ENCODE data around the gene HAGH.
A peak's percentile ranks its signal among the peaks of the same experiment; 100 is the strongest.

Gene HAGH

GRCh38 chr16:1831186-1832075 lies 4.8 kb upstream of the HAGH start:
- no peak for DNase-seq (ENCODE audit: low read depth)

GRCh38 chr16:1830213-1830612 lies 3.6 kb upstream of the HAGH start:
- DNase-seq (ENCODE audit: low read depth): no peak

GRCh38 chr16:1828645-1829410 lies 2.2 kb upstream of the HAGH start:
- no peak for DNase-seq (ENCODE audit: low read depth)

GRCh38 chr16:1825864-1826690 lies 548 bp downstream of the HAGH start:
- peak; percentile 58 for DNase-seq (ENCODE audit: low read depth)

- DNase-seq (ENCODE audit: low read depth): no peak
These were observed 1.2 kb downstream of the HAGH start for GRCh38 chr16:1825381-1825863.

- no peak for DNase-seq (ENCODE audit: low read depth)
These were observed 2.8 kb downstream of the HAGH start for GRCh38 chr16:1823821-1824220.

GRCh38 chr16:1822801-1823200 lies 3.8 kb downstream of the HAGH start:
- no peak for DNase-seq (ENCODE audit: low read depth)

GRCh38 chr16:1821861-1822611 lies 4.6 kb downstream of the HAGH start:
- DNase-seq (ENCODE audit: low read depth): no peak

GRCh38 chr16:1820946-1821290 lies 5.7 kb downstream of the HAGH start:
- DNase-seq (ENCODE audit: low read depth): no peak

- DNase-seq (ENCODE audit: low read depth): no peak
These were observed 6.3 kb downstream of the HAGH start for GRCh38 chr16:1820096-1820945.

- no peak for DNase-seq (ENCODE audit: low read depth)
These were observed 7.0 kb downstream of the HAGH start for GRCh38 chr16:1819611-1820010.

- DNase-seq (ENCODE audit: low read depth): no peak
These were observed 7.6 kb downstream of the HAGH start for GRCh38 chr16:1818873-1819525.

- DNase-seq (ENCODE audit: low read depth): no peak
These were observed 8.3 kb downstream of the HAGH start for GRCh38 chr16:1818204-1818872.

- DNase-seq (ENCODE audit: low read depth): no peak
These were observed 8.9 kb downstream of the HAGH start for GRCh38 chr16:1817716-1818115.

- no peak for DNase-seq (ENCODE audit: low read depth)
These were observed 9.4 kb downstream of the HAGH start for GRCh38 chr16:1817276-1817589.

- DNase-seq (ENCODE audit: low read depth): no peak
These were observed 10.0 kb downstream of the HAGH start for GRCh38 chr16:1816396-1817275.

GRCh38 chr16:1815461-1815860 lies 11.2 kb downstream of the HAGH start:
- DNase-seq (ENCODE audit: low read depth): no peak

GRCh38 chr16:1812732-1813163 lies 13.9 kb downstream of the HAGH start:
- DNase-seq (ENCODE audit: low read depth): peak; percentile 24

- no peak for DNase-seq (ENCODE audit: low read depth)
These were observed 16.1 kb downstream of the HAGH start for GRCh38 chr16:1810536-1810935.
